ENCODE results near the gene ZNF710. TPM values are rescaled to one million over a fixed set of nuclear protein-coding genes. Genes with fewer than 3 reads are reported as not detected.

Gene ZNF710
- total and polyA plus RNA-seq, 9 of the 15 experiments (the other 6 are each of a cell fraction or from before 2014, with no cell fraction given) = 0.56 to 14.2 (median 5.2) TPM

DNA sequence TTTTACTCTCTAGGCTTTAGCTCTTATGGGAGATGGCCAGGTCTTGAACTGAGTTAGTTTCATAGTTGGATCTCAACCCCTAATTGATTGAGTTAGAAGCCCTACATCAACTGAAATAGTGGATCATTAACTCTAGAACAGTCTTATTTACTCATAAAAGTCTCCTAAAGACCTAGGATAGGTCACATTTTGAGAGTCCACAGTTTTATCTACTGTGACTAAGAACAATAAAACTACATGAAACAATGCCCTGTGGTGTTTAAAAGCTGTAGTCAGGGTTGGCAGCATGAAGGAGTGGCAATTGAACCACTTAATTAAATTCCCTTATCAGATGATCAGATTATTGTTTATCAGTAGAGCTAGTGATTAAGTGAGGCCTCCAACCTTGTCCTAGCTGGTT, 123.4 kb downstream of the ZNF710 start:
- Histone ChIP-seq H3K27ac (ENCODE audit: extremely low read depth, low read depth, low read length) (no peak overlapping the region), H4K20me1 (replicated peaks; ENCODE audit: control insufficient read depth, insufficient read depth, low read length) (no peaks in the 10 kb centered on the region), H2AFZ (ENCODE audit: low read depth, low read length) (0 out of 2 replicates have a peak overlapping the region, but pooled peaks have one; percentile 7), H3K9me1 (ENCODE audit: control insufficient read depth, insufficient read depth, low read length) (no peaks in the 10 kb centered on the region), H3K9ac (ENCODE audit: insufficient read depth in 1 of 2, low read depth in 2 of 2, low read length in 2 of 2) (no peak overlapping the region), H3K36me3 (ENCODE audit: control insufficient read depth, insufficient read depth, low read length) (no peaks in the 10 kb centered on the region), H3K27me3 (ENCODE audit: control insufficient read depth in 2 of 2, insufficient read depth in 2 of 2, low read length in 2 of 2) (no peaks in the 10 kb centered on the region), H3K79me2 (ENCODE audit: control insufficient read depth, insufficient read depth, low read length) (no peaks in the 10 kb centered on the region), H3K4me3 (no peak overlapping the region), H3K4me2 (ENCODE audit: insufficient read depth, low read length) (no peak overlapping the region), H3K4me1 (replicated peaks in 1 of 2; ENCODE audit: control insufficient read depth in 2 of 2, insufficient read depth in 2 of 2, low read length in 2 of 2) (peaks cover 0 to 4% of the 10 kb centered on the region in 2 experiments; a peak in 2 of 5 replicates), H3K9me3 (replicated peaks; ENCODE audit: control insufficient read depth, insufficient read depth, low read depth, low read length) (no peaks in the 10 kb centered on the region)
- in situ Hi-C loops (cut with MboI) (no loop called here), intact Hi-C loops (cut with micrococcal nuclease) (no loop called here)
- TF ChIP-seq PTRF (tag; IDR thresholded peaks at IDR 0.05) = no peak
- no peak for TF ChIP-seq SMAD4 (CRISPR knock-in tag; conservative IDR thresholded peaks at IDR 0.05)
- TF ChIP-seq TEAD4 (IDR thresholded peaks at IDR 0.05; ENCODE audit: low read length) = no peak
- no peak for TF ChIP-seq TEAD4 (CRISPR knock-in tag; IDR thresholded peaks at IDR 0.05; ENCODE audit: borderline replicate concordance)
- no peak for TF ChIP-seq KDM4B (IDR thresholded peaks at IDR 0.05; ENCODE audit: borderline replicate concordance in 2 of 2, low read depth in 1 of 2)
- no peak for TF ChIP-seq ARNT (IDR thresholded peaks at IDR 0.05)
- no peak for TF ChIP-seq PRMT5 (CRISPR knock-in tag; IDR thresholded peaks at IDR 0.05)
- TF ChIP-seq, protein P1, sequence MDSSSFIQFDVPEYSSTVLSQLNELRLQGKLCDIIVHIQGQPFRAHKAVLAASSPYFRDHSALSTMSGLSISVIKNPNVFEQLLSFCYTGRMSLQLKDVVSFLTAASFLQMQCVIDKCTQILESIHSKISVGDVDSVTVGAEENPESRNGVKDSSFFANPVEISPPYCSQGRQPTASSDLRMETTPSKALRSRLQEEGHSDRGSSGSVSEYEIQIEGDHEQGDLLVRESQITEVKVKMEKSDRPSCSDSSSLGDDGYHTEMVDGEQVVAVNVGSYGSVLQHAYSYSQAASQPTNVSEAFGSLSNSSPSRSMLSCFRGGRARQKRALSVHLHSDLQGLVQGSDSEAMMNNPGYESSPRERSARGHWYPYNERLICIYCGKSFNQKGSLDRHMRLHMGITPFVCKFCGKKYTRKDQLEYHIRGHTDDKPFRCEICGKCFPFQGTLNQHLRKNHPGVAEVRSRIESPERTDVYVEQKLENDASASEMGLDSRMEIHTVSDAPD (CRISPR knock-in tag; IDR thresholded peaks at IDR 0.05) = no peak
- TF ChIP-seq, protein P2, sequence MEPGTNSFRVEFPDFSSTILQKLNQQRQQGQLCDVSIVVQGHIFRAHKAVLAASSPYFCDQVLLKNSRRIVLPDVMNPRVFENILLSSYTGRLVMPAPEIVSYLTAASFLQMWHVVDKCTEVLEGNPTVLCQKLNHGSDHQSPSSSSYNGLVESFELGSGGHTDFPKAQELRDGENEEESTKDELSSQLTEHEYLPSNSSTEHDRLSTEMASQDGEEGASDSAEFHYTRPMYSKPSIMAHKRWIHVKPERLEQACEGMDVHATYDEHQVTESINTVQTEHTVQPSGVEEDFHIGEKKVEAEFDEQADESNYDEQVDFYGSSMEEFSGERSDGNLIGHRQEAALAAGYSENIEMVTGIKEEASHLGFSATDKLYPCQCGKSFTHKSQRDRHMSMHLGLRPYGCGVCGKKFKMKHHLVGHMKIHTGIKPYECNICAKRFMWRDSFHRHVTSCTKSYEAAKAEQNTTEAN (CRISPR knock-in tag; IDR thresholded peaks at IDR 0.05) = no peak
- no peak for TF ChIP-seq ZNF23 (CRISPR knock-in tag; IDR thresholded peaks at IDR 0.05)
- TF ChIP-seq HDGF (IDR thresholded peaks at IDR 0.05) = no peak
- TF ChIP-seq, protein P3, sequence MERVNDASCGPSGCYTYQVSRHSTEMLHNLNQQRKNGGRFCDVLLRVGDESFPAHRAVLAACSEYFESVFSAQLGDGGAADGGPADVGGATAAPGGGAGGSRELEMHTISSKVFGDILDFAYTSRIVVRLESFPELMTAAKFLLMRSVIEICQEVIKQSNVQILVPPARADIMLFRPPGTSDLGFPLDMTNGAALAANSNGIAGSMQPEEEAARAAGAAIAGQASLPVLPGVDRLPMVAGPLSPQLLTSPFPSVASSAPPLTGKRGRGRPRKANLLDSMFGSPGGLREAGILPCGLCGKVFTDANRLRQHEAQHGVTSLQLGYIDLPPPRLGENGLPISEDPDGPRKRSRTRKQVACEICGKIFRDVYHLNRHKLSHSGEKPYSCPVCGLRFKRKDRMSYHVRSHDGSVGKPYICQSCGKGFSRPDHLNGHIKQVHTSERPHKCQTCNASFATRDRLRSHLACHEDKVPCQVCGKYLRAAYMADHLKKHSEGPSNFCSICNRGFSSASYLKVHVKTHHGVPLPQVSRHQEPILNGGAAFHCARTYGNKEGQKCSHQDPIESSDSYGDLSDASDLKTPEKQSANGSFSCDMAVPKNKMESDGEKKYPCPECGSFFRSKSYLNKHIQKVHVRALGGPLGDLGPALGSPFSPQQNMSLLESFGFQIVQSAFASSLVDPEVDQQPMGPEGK (CRISPR knock-in tag; IDR thresholded peaks at IDR 0.05; ENCODE audit: borderline replicate concordance) = no peak
- POLR2A ChIA-PET = interaction anchor here (0.6 to 1.3 kb wide), 3 partner anchors 15 to 795 kb away, joined by 3 read pairs; no protein-coding TSS in a partner anchor
- CTCF ChIA-PET (ENCODE audit: low intra/inter-chr PET ratio) = no interaction called here
- no peak for FAIRE-seq
- BruUV-seq (replicated peaks) = no TSS peak
- no peak for ATAC-seq
- no peak for DNase-seq (ENCODE audit: extremely low read depth in 1 of 4, low spot score in 3 of 4)

Data from K562 (cell line).